ENCODE measurements around the gene SAMHD1.
"Not testable (repeated sequence)": the region's sequence is repeated elsewhere in the genome, so short reads cannot be mapped to it uniquely, and the experiment has no call there.

The SAMHD1 gene

DNA sequence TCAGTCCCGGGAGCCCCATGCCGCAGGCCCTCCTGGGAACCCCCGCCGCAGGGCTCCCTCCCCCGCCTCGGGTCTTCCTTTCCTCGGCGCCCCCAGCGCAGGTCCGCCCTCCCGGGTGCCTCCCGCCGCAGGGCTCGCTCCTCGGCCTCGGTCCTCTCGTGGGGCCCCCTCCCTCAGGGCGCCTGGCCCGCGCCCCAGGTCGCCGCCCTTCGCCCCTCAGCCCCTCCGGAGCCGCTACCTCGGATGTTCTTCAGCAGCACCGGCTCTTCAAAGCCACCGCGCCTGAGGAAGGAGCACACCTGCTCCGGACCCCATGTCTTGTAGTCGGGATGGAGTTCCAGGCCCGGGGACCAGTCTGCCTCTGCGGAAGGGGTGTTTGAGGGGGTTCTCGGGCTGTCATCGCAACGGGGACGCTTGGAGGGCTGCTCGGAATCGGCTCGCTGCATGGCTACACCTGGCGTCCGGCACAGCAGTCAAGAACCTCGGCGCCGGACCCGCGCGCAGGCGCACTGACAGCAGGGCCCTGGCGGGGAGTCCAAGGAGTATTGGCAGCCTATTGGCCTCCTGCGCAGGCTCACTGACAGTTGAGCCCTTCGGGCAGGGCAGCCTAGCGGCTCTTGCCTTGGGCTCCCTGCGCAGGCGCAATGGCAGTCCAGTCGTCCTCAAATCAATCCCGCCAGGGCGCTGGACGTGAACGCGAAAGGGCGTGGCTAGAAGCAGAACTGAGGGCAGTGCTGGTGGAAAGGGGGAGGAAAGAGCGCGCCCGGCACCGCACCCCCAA, at the start of gene SAMHD1:
Gene SAMHD1, minus strand, starts transcription at position 511 of the 781 bp plus-strand sequence. Its CDS starts 65 bp downstream, at position 446.
- peak; percentile 67 to 85 for DNase-seq (ENCODE audit: low read depth in 1 of 2, low spot score in 1 of 2)

DNA sequence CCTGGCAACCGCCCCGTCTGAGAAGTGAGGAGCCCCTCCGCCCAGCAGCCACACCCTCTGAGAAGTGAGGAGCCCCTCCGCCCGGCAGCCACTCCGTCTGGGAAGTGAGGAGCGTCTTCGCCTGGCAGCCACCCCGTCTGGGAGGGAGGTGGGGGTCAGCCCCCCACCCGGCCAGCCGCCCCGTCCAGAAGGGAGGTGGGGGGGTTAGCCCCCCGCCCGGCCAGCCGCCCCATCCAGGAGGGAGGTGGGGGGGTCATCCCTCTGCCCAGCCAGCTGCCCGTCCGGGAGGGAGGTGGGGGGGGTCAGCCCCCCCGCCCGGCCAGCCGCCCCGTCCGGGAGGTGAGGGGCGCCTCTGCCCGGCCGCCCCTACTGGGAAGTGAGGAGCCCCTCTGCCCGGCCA, 48.7 kb upstream of the SAMHD1 start:
- not testable (repeated sequence) for DNase-seq (ENCODE audit: low read depth in 1 of 2, low spot score in 1 of 2)

DNA sequence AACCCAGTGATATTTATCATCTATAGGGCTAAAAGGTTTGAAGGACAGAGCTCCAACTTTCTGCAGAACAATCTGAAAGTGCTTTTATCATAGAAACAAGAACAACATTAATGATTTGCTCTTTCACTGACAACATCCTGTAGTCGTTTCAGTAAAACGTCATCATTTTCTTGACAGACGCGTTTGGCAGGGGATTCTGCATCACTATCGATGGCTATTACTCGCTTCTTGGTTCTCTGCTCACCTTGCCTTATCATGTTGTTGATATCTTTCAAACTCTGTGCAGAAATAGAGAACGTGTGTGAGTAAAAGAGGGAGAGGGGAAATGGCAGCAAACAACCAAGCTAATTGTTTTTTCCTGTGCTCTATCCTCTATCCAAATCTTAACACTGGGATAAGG, 47.1 kb upstream of the SAMHD1 start:
- no peak for DNase-seq (ENCODE audit: low read depth in 1 of 2, low spot score in 1 of 2)

DNA sequence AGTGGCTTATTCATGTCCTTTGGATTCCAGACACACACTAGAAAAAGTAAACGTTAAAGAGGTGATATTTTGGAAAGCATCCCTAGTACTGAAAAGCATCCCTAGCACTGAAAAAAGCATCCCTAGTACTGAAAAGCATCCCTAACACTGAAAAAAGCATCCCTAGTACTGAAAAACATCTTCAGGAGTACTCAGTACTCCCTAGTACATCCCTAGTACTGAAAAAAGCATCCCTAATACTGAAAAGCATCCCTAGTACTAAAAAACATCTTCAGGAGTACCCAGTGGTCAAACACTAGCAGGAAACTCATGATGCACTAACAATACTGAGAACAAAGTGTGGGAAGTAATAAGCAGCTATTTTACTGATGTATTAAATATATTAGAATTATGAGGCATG, 45.6 kb upstream of the SAMHD1 start:
- no peak for DNase-seq (ENCODE audit: low read depth in 1 of 2, low spot score in 1 of 2)

DNA sequence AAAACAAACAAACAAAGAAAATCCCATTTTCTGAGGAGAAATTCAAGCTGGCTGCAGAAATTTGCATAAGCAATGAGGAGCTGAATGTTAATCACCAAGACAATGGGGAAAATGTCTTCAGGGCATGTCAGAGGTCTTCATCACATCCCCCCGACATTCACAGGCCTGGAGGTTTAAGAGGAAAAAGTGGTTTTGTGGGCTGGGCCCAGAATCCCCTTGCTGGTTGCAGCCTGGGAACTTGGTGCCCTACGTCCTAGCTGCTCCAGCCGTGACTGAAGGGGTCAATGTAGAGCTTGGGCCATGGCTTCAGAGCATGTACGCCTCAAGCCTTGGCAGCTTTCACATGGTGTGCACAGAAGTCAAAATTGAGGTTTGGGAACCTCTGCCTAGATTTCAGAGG, 42.7 kb upstream of the SAMHD1 start:
- not testable (repeated sequence) for DNase-seq (ENCODE audit: low read depth in 1 of 2, low spot score in 1 of 2)

DNA sequence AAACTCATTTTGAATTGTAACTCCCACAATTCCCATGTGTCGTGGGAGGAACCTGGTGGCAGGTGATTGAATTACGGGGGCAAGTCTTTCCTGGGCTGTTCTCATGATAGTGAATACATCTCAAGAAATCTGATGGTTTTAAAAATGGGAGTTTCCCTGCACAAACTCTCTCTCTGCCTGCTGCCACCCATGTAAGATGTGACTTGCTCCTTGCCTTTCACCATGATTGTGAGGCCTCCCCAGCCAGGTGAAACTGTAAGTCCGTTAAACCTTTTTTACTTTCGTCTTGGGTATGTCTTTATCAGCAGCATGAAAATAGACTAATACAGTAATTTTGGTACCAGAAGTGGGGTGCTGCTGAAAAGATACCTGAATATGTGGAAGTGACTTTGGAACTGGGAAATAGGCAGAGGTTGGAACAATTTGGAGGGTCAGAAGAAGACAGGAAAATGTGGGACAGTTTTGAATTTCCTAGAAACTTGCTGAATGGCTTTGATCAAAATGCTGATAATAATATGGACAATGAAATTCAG, 41.4 kb upstream of the SAMHD1 start:
- no peak for DNase-seq (ENCODE audit: low read depth in 1 of 2, low spot score in 1 of 2)

DNA sequence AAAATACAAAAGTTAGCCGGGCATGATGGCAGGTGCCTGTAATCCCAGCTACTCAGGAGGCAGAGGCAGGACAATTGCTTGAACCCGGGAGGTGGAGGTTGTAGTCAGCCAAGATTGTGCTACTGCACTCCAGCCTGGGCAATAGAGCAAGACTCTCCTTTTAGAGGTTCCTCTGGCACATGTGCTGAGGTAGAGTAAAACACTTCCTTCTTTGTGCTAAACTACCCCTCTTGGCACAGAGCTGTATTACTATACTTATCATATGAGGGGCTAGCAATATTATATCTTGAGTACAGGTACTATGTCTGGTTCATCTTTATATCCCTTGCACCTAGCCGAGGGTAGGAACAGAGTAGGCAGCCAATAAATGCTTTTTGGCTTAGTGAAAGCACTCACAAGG, 40.2 kb upstream of the SAMHD1 start:
- no peak for DNase-seq (ENCODE audit: low read depth in 1 of 2, low spot score in 1 of 2)

DNA sequence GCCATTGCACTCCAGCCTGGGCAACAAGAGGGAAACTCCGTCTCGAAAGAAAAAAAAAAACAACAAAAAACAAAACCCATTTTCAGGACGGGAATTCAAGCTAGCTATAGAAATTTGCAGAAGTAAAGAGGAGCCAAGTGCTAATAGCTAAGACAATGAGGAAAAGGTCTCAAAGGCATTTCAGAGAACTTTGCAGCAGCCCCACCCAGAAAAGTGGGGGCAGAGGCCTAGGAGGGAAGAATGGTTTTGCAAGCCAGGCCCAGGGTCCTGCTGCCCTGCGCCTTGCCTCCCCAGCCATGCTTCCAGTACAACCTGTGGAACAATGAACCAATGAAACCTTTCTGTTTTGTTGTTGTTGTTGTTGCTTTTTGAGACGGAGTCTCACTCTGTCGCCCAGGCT, 38.3 kb upstream of the SAMHD1 start:
- no peak for DNase-seq (ENCODE audit: low read depth in 1 of 2, low spot score in 1 of 2)

DNA sequence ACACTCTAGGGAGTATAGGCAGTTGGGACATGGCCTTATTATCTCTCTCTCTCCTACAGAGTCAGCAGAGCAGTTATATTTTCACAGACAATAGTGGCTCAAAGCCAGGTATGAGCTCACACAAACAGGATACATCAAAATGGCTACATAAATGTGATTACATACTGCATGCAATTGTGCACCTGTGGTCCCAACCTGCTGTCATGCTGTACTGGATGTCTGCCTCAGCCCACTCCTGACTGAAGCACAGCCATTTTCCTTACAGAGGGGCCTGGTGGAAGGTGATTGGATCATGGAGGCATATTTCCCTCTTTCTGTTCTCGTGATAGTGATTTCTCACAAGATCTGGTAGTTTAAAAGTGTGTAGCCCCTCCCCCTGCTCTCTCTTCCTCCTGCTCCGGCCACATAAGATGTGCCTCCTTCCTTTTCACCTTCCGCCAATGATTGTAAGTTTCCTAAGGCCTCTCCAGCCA, 37.0 kb upstream of the SAMHD1 start:
- DNase-seq (ENCODE audit: low read depth in 1 of 2, low spot score in 1 of 2): no peak

DNA sequence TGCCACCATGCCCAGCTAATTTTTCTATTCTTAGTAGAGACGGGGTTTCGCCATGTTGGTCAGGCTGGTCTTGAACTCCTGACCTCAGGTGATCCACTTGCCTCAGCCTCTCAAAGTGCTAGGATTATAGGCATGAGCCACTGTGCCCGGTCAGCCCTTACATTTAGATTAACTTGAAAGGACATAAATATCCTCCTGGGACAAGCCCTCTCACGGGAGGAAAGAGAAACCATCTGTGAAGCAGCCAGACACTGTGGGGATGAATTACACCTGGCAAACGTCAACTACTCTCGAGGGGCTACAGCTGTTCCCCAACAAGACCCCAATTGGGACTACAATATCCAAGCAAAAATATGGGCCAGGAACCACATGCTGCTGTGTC, 32.7 kb upstream of the SAMHD1 start:
- DNase-seq (ENCODE audit: low read depth in 1 of 2, low spot score in 1 of 2): no peak

DNA sequence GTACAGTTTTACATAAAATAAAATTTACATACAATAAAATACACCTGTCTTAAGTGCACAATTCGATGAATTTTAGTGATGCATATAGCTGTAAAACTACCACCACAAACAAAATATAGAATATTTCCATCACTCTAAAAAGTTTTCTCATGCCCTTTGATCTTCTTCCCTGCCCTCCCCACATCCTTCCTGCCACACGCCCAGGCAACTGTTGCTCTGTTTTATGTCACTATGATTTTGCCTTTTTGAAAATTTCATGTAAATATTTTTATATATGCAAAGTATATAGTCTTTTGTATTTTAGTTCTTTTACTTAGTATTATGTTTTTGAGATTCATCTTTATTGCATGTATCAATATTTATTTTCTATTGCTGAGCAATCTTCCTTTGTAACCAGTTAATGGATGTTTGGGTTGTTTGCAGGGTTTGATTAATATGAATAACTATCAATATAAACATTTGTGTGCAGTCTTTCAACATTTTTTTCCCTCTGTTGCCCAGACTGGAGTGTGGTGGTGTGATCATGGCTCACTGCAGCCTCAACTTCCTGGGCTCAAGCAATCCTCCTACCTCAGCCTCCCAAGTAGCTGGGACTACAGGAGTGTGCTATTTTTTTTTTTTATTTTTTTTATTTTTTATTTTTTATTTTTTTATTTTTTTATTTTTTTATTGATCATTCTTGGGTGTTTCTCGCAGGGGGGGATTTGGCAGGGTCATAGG, 23.8 kb upstream of the SAMHD1 start:
- peak; percentile 31 to 32 for DNase-seq (ENCODE audit: low read depth in 1 of 2, low spot score in 1 of 2)

DNA sequence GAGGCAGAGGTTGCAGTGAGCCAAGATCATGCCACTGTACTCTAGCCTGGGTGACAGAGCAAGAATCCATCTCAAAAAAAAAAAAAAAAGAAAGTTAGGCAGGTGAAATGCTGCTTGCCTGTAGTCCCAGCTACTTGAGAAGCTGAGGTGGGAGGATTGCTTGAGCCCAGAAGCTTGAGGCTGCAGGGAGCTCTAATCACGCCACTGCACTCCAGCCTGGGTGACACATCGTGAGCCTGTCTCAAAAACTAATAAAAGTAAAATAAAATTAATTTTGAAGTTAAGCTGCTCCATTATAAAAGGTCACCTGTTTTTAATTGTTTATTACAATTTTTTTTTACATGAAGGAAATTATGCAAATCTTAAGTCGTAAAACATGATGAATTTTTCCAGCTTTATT, 23.2 kb upstream of the SAMHD1 start:
- DNase-seq (ENCODE audit: low read depth in 1 of 2, low spot score in 1 of 2): no peak

DNA sequence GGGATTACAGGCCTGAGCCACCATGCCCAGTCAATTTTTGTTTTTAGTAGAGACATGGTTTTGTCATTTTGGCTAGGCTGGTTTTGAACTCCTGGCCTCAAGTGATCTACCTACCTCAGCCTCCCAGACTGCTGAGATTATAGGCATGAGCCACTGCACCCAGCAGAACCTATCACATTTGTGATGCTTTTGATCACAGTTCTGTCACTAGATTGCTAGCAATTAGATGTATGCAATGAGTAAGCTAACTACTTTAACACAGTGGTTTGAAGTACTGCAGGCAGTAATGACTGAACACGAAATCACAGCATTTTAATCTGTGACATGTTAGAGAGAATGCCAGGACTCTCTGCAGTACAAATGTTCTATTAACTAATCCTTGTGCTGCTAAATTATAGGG, 19.6 kb upstream of the SAMHD1 start:
- no peak for DNase-seq (ENCODE audit: low read depth in 1 of 2, low spot score in 1 of 2)

DNA sequence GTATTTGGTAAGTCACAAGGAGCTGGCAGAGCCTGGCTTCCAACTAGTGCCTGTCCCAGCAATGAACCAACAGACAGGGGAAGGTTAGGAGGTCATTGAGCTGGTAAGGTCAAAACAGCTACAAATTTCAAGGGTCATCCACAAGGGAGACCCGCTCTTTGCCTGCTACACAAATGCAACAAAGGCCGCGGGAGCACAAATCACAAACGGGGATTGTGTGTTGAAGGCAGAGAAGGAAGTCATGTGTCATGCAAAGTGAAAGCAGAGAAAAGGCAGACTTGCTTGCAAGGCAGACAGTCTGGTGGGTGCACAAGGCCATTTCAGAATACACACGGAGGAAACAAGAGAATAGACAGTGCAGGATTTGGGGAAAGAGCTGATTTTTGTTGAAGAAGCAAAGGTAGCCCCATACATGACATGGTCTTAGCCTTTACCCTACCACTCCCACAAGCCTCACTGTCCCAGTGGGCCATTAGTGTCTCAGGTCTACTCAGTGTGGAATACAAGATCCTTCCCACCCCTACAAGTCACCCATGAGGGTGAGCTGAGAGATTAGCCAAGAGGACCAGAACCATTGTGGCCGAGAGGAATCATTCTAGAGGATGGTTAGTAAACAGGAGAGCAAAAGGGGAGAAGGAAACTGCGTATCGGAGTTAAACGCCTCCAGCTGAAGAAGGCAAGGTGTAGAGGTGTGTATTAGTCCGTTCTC, 18.1 kb upstream of the SAMHD1 start:
- DNase-seq (ENCODE audit: low read depth in 1 of 2, low spot score in 1 of 2): no peak

DNA sequence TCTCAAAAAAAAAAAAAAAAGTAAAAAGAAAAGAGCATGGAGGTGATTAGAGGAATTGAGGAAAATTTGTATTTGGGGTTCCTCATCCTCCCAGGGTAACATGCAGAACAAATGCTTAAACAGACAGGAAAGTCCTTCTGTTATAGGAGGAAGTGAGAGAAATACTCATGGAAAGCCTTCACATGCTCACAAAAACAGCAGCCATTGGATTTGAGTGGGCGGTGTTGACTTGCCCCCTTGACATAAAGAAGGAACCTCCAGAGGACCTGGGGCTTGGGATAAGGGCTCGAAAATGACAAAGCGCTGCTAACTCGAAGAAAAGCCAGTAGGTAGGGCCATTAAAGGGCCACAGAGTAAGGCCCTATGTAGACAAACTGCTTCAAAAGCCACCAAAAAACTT, 17.5 kb upstream of the SAMHD1 start:
- DNase-seq (ENCODE audit: low read depth in 1 of 2, low spot score in 1 of 2): no peak

DNA sequence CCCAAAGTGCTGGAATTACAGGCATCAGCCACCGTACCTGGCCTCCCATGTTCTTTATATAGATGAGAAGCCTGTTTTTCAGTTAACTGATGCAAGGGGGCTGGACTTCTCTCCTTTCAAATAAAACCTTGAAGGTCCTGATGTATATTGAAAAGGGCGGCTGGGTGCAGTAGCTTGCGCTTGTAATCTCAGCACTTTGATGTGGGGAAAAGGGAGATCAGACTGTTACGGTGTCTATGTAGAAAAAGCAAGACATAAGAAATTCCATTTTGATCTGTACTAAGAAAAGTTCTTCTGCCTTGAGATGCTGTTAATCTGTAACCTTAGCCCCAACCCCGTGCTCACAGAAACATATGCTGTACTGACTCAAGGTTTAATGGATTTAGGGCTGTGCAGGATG, 16.1 kb upstream of the SAMHD1 start:
- no peak for DNase-seq (ENCODE audit: low read depth in 1 of 2, low spot score in 1 of 2)

DNA sequence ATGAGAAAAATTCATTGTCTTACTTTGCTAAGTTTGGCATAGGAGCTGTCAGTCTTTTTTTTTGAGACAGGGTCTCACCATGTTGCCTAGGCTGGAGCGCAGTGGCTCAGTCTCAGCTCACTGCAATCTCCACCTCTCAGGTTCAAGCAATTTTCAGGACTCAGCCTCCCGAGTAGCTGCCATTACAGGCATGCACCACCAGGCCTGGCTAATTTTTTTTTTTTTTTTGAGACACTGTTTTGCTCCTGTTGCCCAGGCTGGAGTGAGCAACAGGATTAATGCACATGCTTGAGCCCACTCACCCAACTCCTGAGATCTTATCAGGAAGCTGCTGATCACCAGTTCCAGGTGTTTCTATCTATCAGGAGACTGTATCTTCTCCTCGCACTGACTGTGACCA, 15.5 kb upstream of the SAMHD1 start:
- DNase-seq (ENCODE audit: low read depth in 1 of 2, low spot score in 1 of 2): not testable (repeated sequence)

DNA sequence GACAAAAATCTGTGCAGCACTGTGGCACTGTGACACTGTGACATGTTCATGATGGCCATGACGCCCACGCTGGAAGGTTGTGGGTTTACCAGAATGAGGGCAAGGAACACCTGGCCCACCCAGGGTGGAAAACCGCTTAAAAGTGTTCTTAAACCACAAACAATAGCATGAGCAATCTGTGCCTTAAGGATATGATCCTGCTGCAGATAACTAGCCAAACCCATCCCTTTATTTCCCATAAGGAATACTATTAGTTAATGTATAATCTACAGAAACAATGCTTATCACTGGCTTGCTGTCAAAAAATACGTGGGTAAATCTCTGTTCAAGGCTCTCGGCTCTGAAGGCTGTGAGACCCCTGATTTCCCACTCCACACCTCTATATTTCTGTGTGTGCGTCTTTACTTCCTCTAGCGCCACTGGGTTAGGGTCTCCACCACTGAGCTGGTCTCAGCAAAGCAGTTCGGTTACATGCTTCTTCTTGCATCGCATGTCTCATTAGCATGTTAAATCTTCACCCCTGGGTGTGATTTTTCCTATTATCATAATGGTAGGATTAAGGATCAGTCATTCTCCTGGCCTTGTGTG, 10.9 kb upstream of the SAMHD1 start:
- not testable (repeated sequence) for DNase-seq (ENCODE audit: low read depth in 1 of 2, low spot score in 1 of 2)

DNA sequence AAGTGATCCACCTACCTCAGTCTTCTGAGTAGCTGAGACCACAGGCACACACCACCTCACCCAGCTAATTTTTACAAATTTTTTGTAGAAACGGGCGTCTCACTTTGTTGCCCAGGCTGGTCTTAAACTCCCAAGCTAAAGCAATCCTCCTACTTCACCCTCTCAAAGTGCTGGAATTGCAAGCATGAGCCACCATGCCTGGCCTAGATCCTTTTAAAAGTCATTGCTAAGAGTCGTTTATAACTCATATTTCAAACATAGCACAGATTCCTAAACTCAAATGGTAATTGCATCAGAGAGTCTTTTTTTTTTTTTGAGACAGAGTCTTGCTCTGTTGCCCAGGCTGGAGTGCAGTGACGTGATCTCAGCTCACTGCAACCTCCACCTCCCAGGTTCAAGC, 7.7 kb upstream of the SAMHD1 start:
- no peak for DNase-seq (ENCODE audit: low read depth in 1 of 2, low spot score in 1 of 2)

DNA sequence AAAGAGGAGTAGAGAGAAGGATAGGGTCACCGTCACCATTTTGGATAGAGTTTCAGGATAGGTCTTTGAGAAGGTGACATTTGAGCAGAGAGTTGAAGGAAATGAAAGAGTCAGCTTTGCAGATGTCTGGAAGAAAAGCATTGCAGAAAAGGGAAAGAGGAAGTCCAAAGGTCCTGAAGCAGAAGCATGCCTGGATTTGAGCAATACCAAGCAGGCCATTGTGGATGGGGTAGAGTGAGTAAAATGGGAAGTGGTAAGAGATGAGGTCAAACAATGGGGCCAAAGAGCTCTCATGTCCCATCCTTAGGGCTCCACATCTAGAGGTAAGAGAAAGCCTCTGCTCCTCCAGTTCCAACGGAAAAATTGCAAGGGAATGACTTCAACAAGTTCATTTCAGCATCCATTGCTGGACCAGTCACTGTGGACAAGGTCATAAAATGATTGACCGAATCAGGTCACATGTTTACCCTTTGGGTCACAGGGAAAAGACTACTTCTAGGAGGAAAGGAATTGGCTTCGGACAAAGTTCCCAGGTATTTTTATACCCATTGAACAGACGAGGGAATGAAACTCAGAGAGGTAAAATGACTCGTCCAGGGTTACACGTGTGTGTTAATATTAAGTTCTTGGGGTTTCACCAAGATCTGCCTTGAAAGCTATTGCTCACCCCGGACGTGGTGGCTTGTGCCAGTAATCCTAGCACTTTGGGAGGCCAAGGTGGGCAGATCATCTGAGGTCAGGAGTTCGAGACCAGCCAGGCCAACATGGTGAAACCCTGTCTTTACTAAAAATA, 6.6 kb upstream of the SAMHD1 start:
- DNase-seq (ENCODE audit: low read depth in 1 of 2, low spot score in 1 of 2): no peak

DNA sequence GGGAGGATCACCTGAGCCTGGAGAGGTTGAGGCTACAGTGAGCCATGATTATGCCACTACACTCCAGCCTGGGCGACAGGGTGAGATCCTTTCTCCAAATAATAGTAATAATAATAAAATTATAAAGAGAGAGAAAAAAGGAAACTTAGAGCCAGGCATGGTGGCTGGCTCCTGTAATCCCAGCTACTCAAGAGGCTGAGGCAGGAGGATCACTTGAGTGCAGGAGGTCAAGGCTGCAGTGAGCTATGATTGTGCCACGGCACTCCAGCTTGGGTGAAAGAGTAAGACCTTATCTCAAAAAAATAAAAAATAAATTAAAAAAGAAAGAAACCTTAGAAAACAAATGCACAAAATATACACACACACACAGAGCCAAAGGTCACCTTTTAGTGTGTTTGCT, 5.2 kb upstream of the SAMHD1 start:
- no peak for DNase-seq (ENCODE audit: low read depth in 1 of 2, low spot score in 1 of 2)

All from activated T-helper 1 cell treated with anti-CD3 and anti-CD28 coated beads, Interleukin-2, amount 50 U/mL, for 16 hours (primary cell).